ENCODE measurements around the gene BNIPL. TPM values are rescaled to one million over a fixed set of nuclear protein-coding genes. Genes with fewer than 3 reads are reported as not detected.

BNIPL gene
- total and polyA plus RNA-seq, 2 of the 8 experiments (the other 6 are each of a cell fraction or from before 2014, with no cell fraction given), result 2.4 to 3.3 TPM

- Histone ChIP-seq H3K79me2 (ENCODE audit: control insufficient read depth in 1 of 2, insufficient read depth in 2 of 2, low read length in 2 of 2) (peaks cover 0 to 40% of the 10 kb centered on the region in 2 experiments; a peak in 2 of 4 replicates), H2AK5ac (ENCODE audit: low read depth, low read length) (no peak overlapping the region), H3K4ac (replicated peaks; ENCODE audit: insufficient read length, low read depth, low read length) (no peak overlapping the region), H4K5ac (ENCODE audit: insufficient read length, low read depth, low read length) (no peak overlapping the region), H3K9me3 (ENCODE audit: insufficient read depth in 2 of 2, low read depth in 1 of 2, low read length in 1 of 2) (no peaks in the 10 kb centered on the region), H3K36me3 (ENCODE audit: control insufficient read depth in 2 of 4, insufficient read depth in 4 of 4, low read length in 3 of 4) (peaks cover 0 to 8% (median 0%) of the 10 kb centered on the region in 4 experiments; a peak in 6 of 8 replicates), H3K23ac (ENCODE audit: insufficient read length) (no peak overlapping the region), H3K27me3 (replicated peaks in 1 of 4; ENCODE audit: control insufficient read depth in 3 of 4, extremely low read depth in 1 of 4, insufficient read depth in 3 of 4, low read length in 3 of 4) (no peaks in the 10 kb centered on the region), H3K4me2 (ENCODE audit: insufficient read depth in 1 of 2, low read depth in 2 of 2, low read length in 2 of 2) (no peak overlapping the region), H2BK20ac (ENCODE audit: low read length) (no peak overlapping the region), H3K23me2 (ENCODE audit: low read depth, low read length) (peaks cover 5% of the 10 kb centered on the region; the same call in 1 of the 2 replicates), H2BK15ac (ENCODE audit: low read length) (no peak overlapping the region), H3K9ac (replicated peaks in 1 of 4; ENCODE audit: extremely low read depth in 1 of 4, low read depth in 3 of 4, low read length in 3 of 4) (no peak overlapping the region; a peak in 1 of 7 replicates), H2BK120ac (replicated peaks; ENCODE audit: low read depth, low read length) (no peak overlapping the region), H3K27ac (ENCODE audit: low read depth, low read length) (no peak overlapping the region), H3K79me1 (ENCODE audit: low read depth, low read length) (no peaks in the 10 kb centered on the region; the same call in 1 of the 2 replicates), H4K8ac (ENCODE audit: extremely low read depth, insufficient read depth, low read length) (no peak overlapping the region), H4K20me1 (replicated peaks in 1 of 2; ENCODE audit: control insufficient read depth in 1 of 2, insufficient read depth in 2 of 2, low read length in 2 of 2) (peaks cover 0 to 3% of the 10 kb centered on the region in 2 experiments), H3K4me3 (ENCODE audit: extremely low read depth in 1 of 4, insufficient read depth in 2 of 4, low read depth in 3 of 4, low read length in 4 of 4) (no peak overlapping the region), H3K18ac (ENCODE audit: extremely low read depth, low read length) (no peak overlapping the region), H2BK5ac (ENCODE audit: low read depth, low read length) (no peak overlapping the region), H2BK12ac (ENCODE audit: low read depth, low read length) (no peak overlapping the region), H3K14ac (ENCODE audit: insufficient read length) (no peak overlapping the region), H2AFZ (ENCODE audit: low read length) (no peak overlapping the region), H3K56ac (replicated peaks; ENCODE audit: insufficient read length, low read depth, low read length) (no peak overlapping the region), H4K91ac (replicated peaks; ENCODE audit: insufficient read length, low read length) (no peak overlapping the region), H3K4me1 (replicated peaks in 1 of 4; ENCODE audit: control insufficient read depth in 3 of 4, insufficient read depth in 4 of 4, low read length in 3 of 4) (peaks cover 0 to 4% (median 2%) of the 10 kb centered on the region in 4 experiments; a peak in 2 of 7 replicates)
- 97% methylated on average over 4 of the region's 4 CpGs; no CpG with 5 or more reads in 1 of the 2 experiments for WGBS, 2 experiments (ENCODE audit: extremely low coverage in 1 of 2, insufficient coverage in 1 of 2, insufficient read length in 1 of 2, insufficient replicate concordance in 2 of 2, low coverage in 1 of 2, low lambda C conversion rate in 2 of 2, missing lambda C conversion rate in 1 of 2)
- TF ChIP-seq CHD2 (IDR thresholded peaks at IDR 0.05; ENCODE audit: low read length), result no peak
- TF ChIP-seq GABPA (IDR thresholded peaks at IDR 0.05; ENCODE audit: borderline replicate concordance, insufficient read depth, low read length), result no peak
- TF ChIP-seq POLR2A (IDR thresholded peaks at IDR 0.05; ENCODE audit: control extremely low read depth in 1 of 2, low read depth in 2 of 2, low read length in 2 of 2), result no peak
- TF ChIP-seq ZNF274 (IDR thresholded peaks at IDR 0.05; ENCODE audit: borderline replicate concordance, extremely low read depth, low read length), result no peak
- TF ChIP-seq BCL11A (IDR thresholded peaks at IDR 0.05; ENCODE audit: low read depth in 2 of 2, low read length in 2 of 2), result no peak
- no peak for TF ChIP-seq CEBPB (IDR thresholded peaks at IDR 0.05; ENCODE audit: low read depth, low read length)
- TF ChIP-seq EZH2 (IDR thresholded peaks at IDR 0.05; ENCODE audit: low read depth, low read length, severe bottlenecking), result no peak
- TF ChIP-seq CTCF (IDR thresholded peaks at IDR 0.05; ENCODE audit: control extremely low read depth in 1 of 3, insufficient read depth in 1 of 3, low read depth in 1 of 3, low read length in 3 of 3), result no peak
- TF ChIP-seq RAD21 (IDR thresholded peaks at IDR 0.05 in 1 of 2, conservative IDR thresholded peaks at IDR 0.05 in 1 of 2; ENCODE audit: low read depth in 2 of 2, low read length in 2 of 2), result no peak
- ChIA-PET POLR2A (ENCODE audit: partially characterized antibody) (interaction anchor here (0.7 to 2.2 kb wide), 4 partner anchors 10 to 20 kb away, joined by 3 to 9 read pairs (median 5); partner anchors contain the start of gene C1orf56), CTCF (ENCODE audit: partially characterized antibody) (interaction anchor here (0.6 to 1.7 kb wide), 6 partner anchors 19 to 159 kb away, joined by 3 to 8 read pairs (median 4); partner anchors contain the start of genes C1orf56 and TNFAIP8L2)
- no peak for FAIRE-seq
- DNase-seq (ENCODE audit: low read depth in 1 of 2, low spot score in 2 of 2), result no peak
Measured at GRCh38 chr1:151067185-151067584, 30.8 kb downstream of the BNIPL start.

Measured in H1 (cell line).